Measurements from ENCODE around the gene ITPRIPL2. TPM values are rescaled to one million over a fixed set of nuclear protein-coding genes. Genes with fewer than 3 reads are reported as not detected.

The ITPRIPL2 gene
- total RNA-seq, 2 experiments from 2014 or later = not detected

DNA sequence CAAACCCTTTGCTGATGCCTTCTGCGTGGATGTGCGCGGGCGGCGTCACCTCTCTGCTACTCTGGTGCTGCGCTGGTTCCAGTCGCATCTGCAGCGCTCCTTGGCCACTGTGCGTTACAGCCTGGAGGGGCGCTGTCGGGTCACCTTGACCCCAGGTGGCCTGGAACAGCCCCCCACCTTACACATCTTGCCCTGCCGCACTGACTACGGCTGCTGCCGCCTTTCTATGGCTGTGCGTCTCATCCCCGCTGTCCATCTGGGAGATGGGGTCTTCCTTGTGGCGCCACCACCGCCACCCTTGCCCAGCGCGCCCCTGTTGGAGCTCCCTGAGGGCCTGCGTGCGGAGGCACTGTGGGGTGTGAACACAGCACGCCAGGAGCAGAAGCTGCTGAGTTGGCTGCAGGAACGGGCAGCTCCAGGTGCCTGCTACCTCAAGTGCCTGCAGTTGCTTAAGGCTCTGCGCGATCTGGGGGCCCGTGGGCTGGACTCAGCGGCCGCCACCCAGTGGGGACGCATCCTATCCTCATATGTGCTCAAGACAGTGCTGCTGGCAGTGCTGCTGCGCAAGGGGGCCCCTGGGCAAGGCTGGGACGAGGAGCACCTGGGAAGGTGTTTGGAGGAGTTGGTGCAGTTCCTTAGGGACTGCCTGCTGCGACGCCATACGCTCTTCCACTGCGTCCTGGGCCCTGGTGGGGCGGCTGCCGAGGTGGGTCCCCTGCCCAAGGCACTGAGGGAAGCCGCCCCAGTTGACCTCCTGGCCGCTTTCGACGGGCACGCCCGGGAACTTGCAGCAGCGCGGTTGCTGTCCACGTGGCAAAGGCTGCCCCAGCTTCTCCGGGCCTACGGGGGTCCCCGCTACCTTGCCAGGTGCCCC, 1.6 kb downstream of the ITPRIPL2 start:
- intact Hi-C loops (cut with micrococcal nuclease; ENCODE audit: unreplicated experiment) = no loop called here
- H4K20me1 ChIP-seq (ENCODE audit: insufficient read depth, low read length) = no peaks in the 10 kb centered on the region
- no peak overlapping the region for H2AFZ ChIP-seq (ENCODE audit: low read length)
- no peaks in the 10 kb centered on the region for H3K79me2 ChIP-seq (ENCODE audit: insufficient read depth, low read depth, low read length)
- no peak for DNase-seq (ENCODE audit: low spot score)
- no peak overlapping the region for H3K27ac ChIP-seq (ENCODE audit: low read depth, low read length, poor library complexity, severe bottlenecking)
- H3K9me2 ChIP-seq (ENCODE audit: insufficient read depth, low read length) = no peaks in the 10 kb centered on the region
- CTCF ChIA-PET (ENCODE audit: unreplicated experiment) = no interaction called here
- no TSS peak for BruUV-seq (replicated peaks)
- H3K4me3 ChIP-seq (ENCODE audit: low read depth, low read length, poor library complexity, severe bottlenecking) = no peak overlapping the region
- no peak for TF ChIP-seq EZH2phosphoT487 (IDR thresholded peaks at IDR 0.05; ENCODE audit: borderline replicate concordance, low read depth, low read length)
- TF ChIP-seq, protein P1, sequence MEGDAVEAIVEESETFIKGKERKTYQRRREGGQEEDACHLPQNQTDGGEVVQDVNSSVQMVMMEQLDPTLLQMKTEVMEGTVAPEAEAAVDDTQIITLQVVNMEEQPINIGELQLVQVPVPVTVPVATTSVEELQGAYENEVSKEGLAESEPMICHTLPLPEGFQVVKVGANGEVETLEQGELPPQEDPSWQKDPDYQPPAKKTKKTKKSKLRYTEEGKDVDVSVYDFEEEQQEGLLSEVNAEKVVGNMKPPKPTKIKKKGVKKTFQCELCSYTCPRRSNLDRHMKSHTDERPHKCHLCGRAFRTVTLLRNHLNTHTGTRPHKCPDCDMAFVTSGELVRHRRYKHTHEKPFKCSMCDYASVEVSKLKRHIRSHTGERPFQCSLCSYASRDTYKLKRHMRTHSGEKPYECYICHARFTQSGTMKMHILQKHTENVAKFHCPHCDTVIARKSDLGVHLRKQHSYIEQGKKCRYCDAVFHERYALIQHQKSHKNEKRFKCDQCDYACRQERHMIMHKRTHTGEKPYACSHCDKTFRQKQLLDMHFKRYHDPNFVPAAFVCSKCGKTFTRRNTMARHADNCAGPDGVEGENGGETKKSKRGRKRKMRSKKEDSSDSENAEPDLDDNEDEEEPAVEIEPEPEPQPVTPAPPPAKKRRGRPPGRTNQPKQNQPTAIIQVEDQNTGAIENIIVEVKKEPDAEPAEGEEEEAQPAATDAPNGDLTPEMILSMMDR (conservative IDR thresholded peaks at IDR 0.05; ENCODE audit: low read length) = no peak
- H3K4me2 ChIP-seq (ENCODE audit: low read length) = no peak overlapping the region
- H3K36me3 ChIP-seq (ENCODE audit: insufficient read depth, low read length) = no peaks in the 10 kb centered on the region
- POLR2A ChIA-PET = no interaction called here
- H3K4me1 ChIP-seq (ENCODE audit: insufficient read depth, low read length, poor library complexity, severe bottlenecking) = peaks cover 39% of the 10 kb centered on the region
- no peaks in the 10 kb centered on the region for H3K9me3 ChIP-seq (ENCODE audit: low read length)

DNA sequence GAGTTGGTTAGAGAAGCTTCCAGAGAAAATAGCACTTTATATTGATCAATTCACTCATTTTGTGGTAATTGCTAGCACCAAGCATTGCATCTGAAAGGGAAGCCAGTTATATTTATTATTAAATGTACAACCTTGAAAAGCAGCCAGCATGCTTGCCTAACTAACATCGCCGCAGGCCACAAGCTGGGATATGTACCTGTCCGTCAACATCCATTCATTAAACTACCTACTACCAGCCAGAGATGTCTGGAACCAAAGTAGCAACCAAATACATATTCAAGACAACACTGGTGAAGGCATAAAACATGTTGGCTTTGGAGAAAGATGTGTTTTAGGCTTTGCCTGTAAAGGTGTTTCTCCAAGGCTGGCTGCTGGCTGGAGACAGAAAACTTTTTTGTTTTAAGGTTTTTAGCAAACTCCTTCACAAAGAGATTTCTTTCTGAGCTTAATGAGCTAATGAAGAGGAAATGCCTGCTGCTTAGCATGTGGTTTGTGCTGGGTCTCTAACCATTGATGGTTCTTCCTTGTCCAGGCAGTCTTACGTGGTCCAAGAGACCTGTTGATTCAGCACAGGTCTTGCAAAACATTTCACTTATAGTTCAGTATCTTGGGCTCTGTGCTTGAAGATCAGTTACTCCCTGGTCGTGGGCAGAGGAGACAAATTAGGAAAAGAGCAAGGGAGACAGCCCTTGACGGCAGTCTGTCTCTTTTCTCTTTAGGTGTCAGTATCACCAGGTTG, 3.1 kb downstream of the ITPRIPL2 start:
- Histone ChIP-seq H3K4me3 (ENCODE audit: low read depth, low read length, poor library complexity, severe bottlenecking) (no peak overlapping the region), H4K20me1 (ENCODE audit: insufficient read depth, low read length) (no peaks in the 10 kb centered on the region), H3K9me2 (ENCODE audit: insufficient read depth, low read length) (no peaks in the 10 kb centered on the region), H2AFZ (ENCODE audit: low read length) (peak overlapping the region; percentile 99), H3K9me3 (ENCODE audit: low read length) (no peaks in the 10 kb centered on the region), H3K36me3 (ENCODE audit: insufficient read depth, low read length) (no peaks in the 10 kb centered on the region), H3K79me2 (ENCODE audit: insufficient read depth, low read depth, low read length) (no peaks in the 10 kb centered on the region), H3K4me1 (ENCODE audit: insufficient read depth, low read length, poor library complexity, severe bottlenecking) (peaks cover 39% of the 10 kb centered on the region), H3K4me2 (ENCODE audit: low read length) (peak overlapping the region; percentile 37), H3K27ac (ENCODE audit: low read depth, low read length, poor library complexity, severe bottlenecking) (peak overlapping the region; percentile 5)
- BruUV-seq (replicated peaks) = no TSS peak
- intact Hi-C loops (cut with micrococcal nuclease; ENCODE audit: unreplicated experiment) = no loop called here
- TF ChIP-seq, protein P1 (conservative IDR thresholded peaks at IDR 0.05; ENCODE audit: low read length) = no peak
- TF ChIP-seq EZH2phosphoT487 (IDR thresholded peaks at IDR 0.05; ENCODE audit: borderline replicate concordance, low read depth, low read length) = no peak
- peak; percentile 19 for DNase-seq (ENCODE audit: low spot score)
- CTCF ChIA-PET (ENCODE audit: unreplicated experiment) = no interaction called here
- POLR2A ChIA-PET = interaction anchor here (0.5 to 0.6 kb wide), 4 partner anchors 16 to 311 kb away, joined by 3 to 5 read pairs (median 3); no protein-coding TSS in a partner anchor

Data from OCI-LY7 (cell line).